Measurements from ENCODE around the gene ZNF565. TPM values are rescaled to one million over a fixed set of nuclear protein-coding genes. Genes with fewer than 3 reads are reported as not detected.

Gene ZNF565
- total RNA-seq, 1 experiment from 2014 or later = 3.0 TPM

DNA sequence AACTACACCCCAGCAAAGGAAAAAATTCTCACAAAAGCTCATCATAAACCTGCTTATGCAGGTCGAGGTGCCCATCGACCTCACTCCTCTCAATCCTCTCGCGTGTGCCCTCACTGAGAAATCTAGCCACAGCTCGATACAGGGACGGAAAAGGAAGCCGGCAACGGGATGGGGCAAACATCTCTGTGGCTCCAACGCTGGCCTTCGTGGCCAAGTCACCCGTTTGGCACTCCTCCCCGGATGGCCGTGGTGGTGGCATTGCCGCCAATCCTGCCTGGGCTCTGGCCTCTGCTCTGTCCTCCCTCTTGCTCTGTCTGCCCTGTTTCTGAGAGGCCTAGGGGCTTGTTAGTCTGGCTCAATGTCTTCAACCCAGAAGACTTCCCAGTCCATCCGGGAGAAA is 41.6 kb upstream of the ZNF565 start:
- ATAC-seq = no peak
- no peak for DNase-seq
- Histone ChIP-seq H3F3A (ENCODE audit: low read length, unreplicated experiment) (no peaks in the 10 kb centered on the region), H3K79me2 (ENCODE audit: low read length) (no peaks in the 10 kb centered on the region), H3K27me3 (ENCODE audit: low read length) (no peaks in the 10 kb centered on the region), H2AFZ (ENCODE audit: low read length) (no peak overlapping the region), H4K20me1 (ENCODE audit: low read length) (no peaks in the 10 kb centered on the region), H3K9ac (ENCODE audit: low read length) (no peak overlapping the region), H3K4me3 (ENCODE audit: low read length) (no peak overlapping the region), H3K4me2 (ENCODE audit: low read length) (no peak overlapping the region), H3K27ac (ENCODE audit: low read length) (no peak overlapping the region), H3K9me2 (replicated peaks; ENCODE audit: low read length) (no peaks in the 10 kb centered on the region), H3K9me3 (ENCODE audit: low read length) (no peaks in the 10 kb centered on the region), H3K4me1 (ENCODE audit: insufficient read depth, low read length) (no peaks in the 10 kb centered on the region), H3K36me3 (ENCODE audit: low read depth, low read length) (no peaks in the 10 kb centered on the region)
- intact Hi-C loops (cut with micrococcal nuclease) = no loop called here
- POLR2A ChIA-PET (ENCODE audit: unreplicated experiment) = no interaction called here
- CTCF ChIA-PET = no interaction called here
- no peak for TF ChIP-seq EZH2phosphoT487 (IDR thresholded peaks at IDR 0.05; ENCODE audit: borderline replicate concordance, low read length)
- no peak for TF ChIP-seq EZH2 (IDR thresholded peaks at IDR 0.05; ENCODE audit: low read length, unreplicated experiment)
- TF ChIP-seq, protein P1, sequence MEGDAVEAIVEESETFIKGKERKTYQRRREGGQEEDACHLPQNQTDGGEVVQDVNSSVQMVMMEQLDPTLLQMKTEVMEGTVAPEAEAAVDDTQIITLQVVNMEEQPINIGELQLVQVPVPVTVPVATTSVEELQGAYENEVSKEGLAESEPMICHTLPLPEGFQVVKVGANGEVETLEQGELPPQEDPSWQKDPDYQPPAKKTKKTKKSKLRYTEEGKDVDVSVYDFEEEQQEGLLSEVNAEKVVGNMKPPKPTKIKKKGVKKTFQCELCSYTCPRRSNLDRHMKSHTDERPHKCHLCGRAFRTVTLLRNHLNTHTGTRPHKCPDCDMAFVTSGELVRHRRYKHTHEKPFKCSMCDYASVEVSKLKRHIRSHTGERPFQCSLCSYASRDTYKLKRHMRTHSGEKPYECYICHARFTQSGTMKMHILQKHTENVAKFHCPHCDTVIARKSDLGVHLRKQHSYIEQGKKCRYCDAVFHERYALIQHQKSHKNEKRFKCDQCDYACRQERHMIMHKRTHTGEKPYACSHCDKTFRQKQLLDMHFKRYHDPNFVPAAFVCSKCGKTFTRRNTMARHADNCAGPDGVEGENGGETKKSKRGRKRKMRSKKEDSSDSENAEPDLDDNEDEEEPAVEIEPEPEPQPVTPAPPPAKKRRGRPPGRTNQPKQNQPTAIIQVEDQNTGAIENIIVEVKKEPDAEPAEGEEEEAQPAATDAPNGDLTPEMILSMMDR (conservative IDR thresholded peaks at IDR 0.05; ENCODE audit: low read depth, low read length) = no peak
- BruUV-seq (replicated peaks) = no TSS peak

DNA sequence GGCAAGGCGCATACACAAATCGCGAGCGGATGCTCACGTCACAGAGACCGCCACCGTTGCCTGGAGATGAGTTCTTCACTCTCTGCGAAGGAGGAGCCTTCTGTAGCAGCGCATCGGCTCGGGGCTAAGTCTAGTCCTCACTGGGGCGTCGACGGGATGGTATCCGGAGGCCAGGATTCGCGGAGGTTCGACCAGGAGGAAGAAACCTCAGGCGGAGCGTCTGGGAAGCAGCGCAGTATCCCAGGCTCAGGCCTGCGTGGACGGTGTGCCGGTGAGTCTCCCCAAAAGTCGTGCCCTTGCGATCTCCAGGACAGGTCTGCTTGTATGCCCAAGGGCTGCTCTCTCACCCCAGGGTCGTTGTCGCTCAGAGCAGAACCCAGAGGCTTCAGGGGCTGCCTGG is 40.9 kb upstream of the ZNF565 start:
- no peak for DNase-seq
- no TSS peak for BruUV-seq (replicated peaks)
- no peaks in the 10 kb centered on the region for H3K27me3 ChIP-seq (ENCODE audit: low read length)
- H3K4me3 ChIP-seq (ENCODE audit: low read length) = no peak overlapping the region
- H3K9me2 ChIP-seq (replicated peaks; ENCODE audit: low read length) = no peaks in the 10 kb centered on the region
- ChIA-PET POLR2A (ENCODE audit: unreplicated experiment) (no interaction called here), CTCF (no interaction called here)
- intact Hi-C loops (cut with micrococcal nuclease) = no loop called here
- no peaks in the 10 kb centered on the region for H3K9me3 ChIP-seq (ENCODE audit: low read length)
- H3K27ac ChIP-seq (ENCODE audit: low read length) = no peak overlapping the region
- H2AFZ ChIP-seq (ENCODE audit: low read length) = no peak overlapping the region
- H3K9ac ChIP-seq (ENCODE audit: low read length) = no peak overlapping the region
- no peak overlapping the region for H3K4me2 ChIP-seq (ENCODE audit: low read length)
- no peak for TF ChIP-seq EZH2 (IDR thresholded peaks at IDR 0.05; ENCODE audit: low read length, unreplicated experiment)
- TF ChIP-seq, protein P1 (conservative IDR thresholded peaks at IDR 0.05; ENCODE audit: low read depth, low read length) = no peak
- no peaks in the 10 kb centered on the region for H3K36me3 ChIP-seq (ENCODE audit: low read depth, low read length)
- ATAC-seq = no peak
- H3K4me1 ChIP-seq (ENCODE audit: insufficient read depth, low read length) = no peaks in the 10 kb centered on the region
- no peaks in the 10 kb centered on the region for H4K20me1 ChIP-seq (ENCODE audit: low read length)
- H3K79me2 ChIP-seq (ENCODE audit: low read length) = no peaks in the 10 kb centered on the region
- H3F3A ChIP-seq (ENCODE audit: low read length, unreplicated experiment) = no peaks in the 10 kb centered on the region

DNA sequence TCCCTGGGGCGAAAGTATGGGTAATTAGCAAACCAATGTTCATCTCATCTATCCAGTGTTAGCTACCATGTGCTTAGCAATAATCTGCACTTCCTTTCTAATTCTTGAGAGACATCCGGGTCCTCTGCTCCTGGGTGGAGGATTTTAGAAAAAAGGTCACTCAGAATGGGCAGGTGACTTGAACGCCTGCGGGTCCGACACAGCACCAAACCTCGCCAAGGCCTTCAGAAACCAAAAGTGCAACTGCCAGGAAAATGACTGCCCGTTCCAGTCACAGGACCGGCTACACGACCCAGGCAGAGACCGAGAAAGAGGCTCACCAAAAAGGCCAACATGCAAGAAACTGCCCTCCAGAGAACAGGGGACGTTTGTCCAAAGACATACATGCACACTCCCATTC is 40.4 kb upstream of the ZNF565 start:
- no peaks in the 10 kb centered on the region for H3K9me3 ChIP-seq (ENCODE audit: low read length)
- no TSS peak for BruUV-seq (replicated peaks)
- TF ChIP-seq EZH2 (IDR thresholded peaks at IDR 0.05; ENCODE audit: low read length, unreplicated experiment) = no peak
- TF ChIP-seq EZH2phosphoT487 (IDR thresholded peaks at IDR 0.05; ENCODE audit: borderline replicate concordance, low read length) = no peak
- TF ChIP-seq, protein P1 (conservative IDR thresholded peaks at IDR 0.05; ENCODE audit: low read depth, low read length) = no peak

More for the DNA sequence above, 40.4 kb upstream of the ZNF565 start:
- ATAC-seq (no peak), DNase-seq (no peak)
- Histone ChIP-seq H3K9me2 (replicated peaks; ENCODE audit: low read length) (no peaks in the 10 kb centered on the region), H3F3A (ENCODE audit: low read length, unreplicated experiment) (no peaks in the 10 kb centered on the region), H3K79me2 (ENCODE audit: low read length) (no peaks in the 10 kb centered on the region), H3K9ac (ENCODE audit: low read length) (no peak overlapping the region), H3K27me3 (ENCODE audit: low read length) (no peaks in the 10 kb centered on the region), H3K36me3 (ENCODE audit: low read depth, low read length) (no peaks in the 10 kb centered on the region), H2AFZ (ENCODE audit: low read length) (no peak overlapping the region), H3K4me3 (ENCODE audit: low read length) (no peak overlapping the region), H4K20me1 (ENCODE audit: low read length) (no peaks in the 10 kb centered on the region), H3K4me1 (ENCODE audit: insufficient read depth, low read length) (no peaks in the 10 kb centered on the region), H3K27ac (ENCODE audit: low read length) (no peak overlapping the region), H3K4me2 (ENCODE audit: low read length) (no peak overlapping the region)
- POLR2A ChIA-PET (ENCODE audit: unreplicated experiment) = no interaction called here
- CTCF ChIA-PET = no interaction called here
- intact Hi-C loops (cut with micrococcal nuclease) = no loop called here

Measured in PC-3 (cell line).